OCI-LY1 (cell line): ENCODE data around the gene UBE2R2.

Experiments used
- H2AFZ ChIP-seq: fragments of 200-600 bp; sonication (generic), shearing (Covaris generic); 2 replicates; pipeline ENCODE4 v1.6.0; 2014; ENCODE audit warnings: antibody characterized with exemption, mild to moderate bottlenecking, low read length
- H3F3A ChIP-seq: fragments of 200-600 bp; sonication (generic), shearing (Covaris generic); 2 replicates; pipeline ENCODE4 v1.6.0; 2014; ENCODE audit warnings: mild to moderate bottlenecking, antibody characterized with exemption, low read length, moderate library complexity; ENCODE audit not compliant: insufficient read depth
- H3K27ac ChIP-seq: fragments of 200-600 bp; sonication (generic); 2 replicates; pipeline ENCODE4 v1.5.1; 2014; ENCODE audit warnings: low read length, mixed run types, mild to moderate bottlenecking, low read depth; ENCODE audit not compliant: poor library complexity, severe bottlenecking
- H3K27me3 ChIP-seq: fragments of 200-600 bp; sonication (generic); 2 replicates; pipeline ENCODE4 v1.6.0; 2014; ENCODE audit warnings: antibody characterized with exemption, mild to moderate bottlenecking, low read length, moderate library complexity; ENCODE audit not compliant: insufficient read depth
- H3K36me3 ChIP-seq: fragments of 200-600 bp; sonication (generic); 2 replicates; pipeline ENCODE4 v1.6.1; 2014; ENCODE audit warnings: mild to moderate bottlenecking, antibody characterized with exemption, low read length, moderate library complexity, mixed read lengths; ENCODE audit not compliant: insufficient read depth
- H3K4me1 ChIP-seq: fragments of 200-600 bp; sonication (generic); 2 replicates; pipeline ENCODE4 v1.5.1; 2014; ENCODE audit warnings: mild to moderate bottlenecking, low read length, moderate library complexity; ENCODE audit not compliant: insufficient read depth, severe bottlenecking
- H3K4me2 ChIP-seq: fragments of 200-600 bp; sonication (generic), shearing (Covaris generic); 2 replicates; pipeline ENCODE4 v1.6.1; 2014; ENCODE audit warnings: low read length
- H3K4me3 ChIP-seq: fragments of 200-600 bp; sonication (generic); 2 replicates; pipeline ENCODE4 v1.5.1; 2014; ENCODE audit warnings: low read length, low read depth, mild to moderate bottlenecking, mixed read lengths; ENCODE audit not compliant: poor library complexity, severe bottlenecking
- H3K79me2 ChIP-seq: fragments of 200-600 bp; shearing (Covaris generic); 2 replicates; pipeline ENCODE4 v1.6.1; 2016; ENCODE audit warnings: mixed run types, low read length, mixed read lengths; ENCODE audit not compliant: insufficient read depth
- H3K9ac ChIP-seq: fragments of 200-600 bp; sonication (generic), shearing (Covaris generic); 2 replicates; pipeline ENCODE4 v1.6.1; 2014; ENCODE audit warnings: mild to moderate bottlenecking, low read length, mixed read lengths
- H3K9me2 ChIP-seq: fragments of 200-600 bp; sonication (generic), shearing (Covaris generic); 2 replicates; pipeline ENCODE4 v1.6.1; 2014; ENCODE audit warnings: low read depth, mild to moderate bottlenecking, low read length, mixed read lengths
- H3K9me3 ChIP-seq: fragments of 200-600 bp; shearing (Covaris generic); 2 replicates; pipeline ENCODE4 v1.6.1; 2014; ENCODE audit warnings: low read length, mixed read lengths
- H4K20me1 ChIP-seq: fragments of 200-600 bp; sonication (generic), shearing (Covaris generic); 2 replicates; pipeline ENCODE4 v1.6.0; 2016; ENCODE audit warnings: mild to moderate bottlenecking, low read length; ENCODE audit not compliant: insufficient read depth
- EZH2 ChIP-seq: fragments of 200-600 bp; sonication (generic), shearing (Covaris generic); IDR thresholded peaks from 2 replicates; pipeline ENCODE4 v1.8.0; 2017; ENCODE audit warnings: borderline replicate concordance, mixed run types, mild to moderate bottlenecking, antibody characterized with exemption, low read length, moderate library complexity, mixed read lengths
- TF ChIP-seq, protein P1 (sequence below): fragments of 200-600 bp; sonication (generic), shearing (Covaris generic); IDR thresholded peaks from 2 replicates; pipeline ENCODE4 v1.5.1; 2017; ENCODE audit warnings: mild to moderate bottlenecking, antibody characterized with exemption, low read length, moderate library complexity, mixed read lengths

UBE2R2 gene

GRCh38 chr9:33809506-33809905, 7.5 kb upstream of the UBE2R2 start:
- no peak overlapping the region for H3K9ac ChIP-seq
- H3K9me3 ChIP-seq, result no peaks in the 10 kb centered on the region
- no peak overlapping the region for H2AFZ ChIP-seq

DNA sequence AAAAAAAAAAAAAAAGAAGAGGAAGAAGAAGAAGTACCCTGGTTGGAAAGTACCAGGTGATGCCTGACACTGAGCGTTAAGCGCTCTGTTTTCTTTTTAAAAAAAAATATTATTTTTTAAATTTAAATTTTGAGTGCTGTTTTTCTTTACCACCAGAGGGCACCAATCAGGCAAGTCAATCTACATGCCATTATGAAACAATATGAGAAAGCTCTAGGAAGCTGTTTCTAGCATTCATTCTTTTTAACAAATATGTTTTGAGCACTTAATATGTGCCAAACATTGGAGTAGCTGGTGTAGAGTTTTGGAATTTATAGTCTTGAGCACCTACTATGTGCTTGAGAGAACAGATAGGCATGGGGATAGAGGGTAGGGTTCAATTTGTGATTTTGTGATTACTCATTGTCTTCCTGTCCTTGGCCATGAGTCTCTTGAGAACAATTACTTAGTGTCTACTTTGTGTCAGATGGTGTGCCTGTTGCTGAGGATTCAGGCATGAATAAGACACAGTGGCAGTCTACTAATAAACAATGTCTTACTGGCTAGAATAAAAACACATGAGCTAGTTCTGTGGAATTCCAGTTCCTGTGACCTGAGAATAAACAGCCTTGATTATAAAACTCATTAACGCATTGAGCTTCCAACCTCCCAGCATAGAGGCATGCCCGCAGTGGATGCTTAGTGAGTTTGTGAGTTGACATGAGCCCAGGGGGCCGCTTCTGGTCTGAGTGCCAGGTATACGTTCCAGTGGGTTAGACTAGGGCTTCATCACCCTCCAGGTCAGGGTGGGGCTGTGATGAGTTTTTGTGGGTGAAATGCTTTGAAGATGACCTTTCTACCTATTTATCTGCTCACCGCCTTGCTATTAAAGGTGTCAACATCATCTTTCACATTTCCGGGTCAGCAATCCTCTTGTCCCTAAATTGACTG, 3.0 kb upstream of the UBE2R2 start:
- H3K36me3 ChIP-seq, result no peaks in the 10 kb centered on the region
- TF ChIP-seq, protein P1, sequence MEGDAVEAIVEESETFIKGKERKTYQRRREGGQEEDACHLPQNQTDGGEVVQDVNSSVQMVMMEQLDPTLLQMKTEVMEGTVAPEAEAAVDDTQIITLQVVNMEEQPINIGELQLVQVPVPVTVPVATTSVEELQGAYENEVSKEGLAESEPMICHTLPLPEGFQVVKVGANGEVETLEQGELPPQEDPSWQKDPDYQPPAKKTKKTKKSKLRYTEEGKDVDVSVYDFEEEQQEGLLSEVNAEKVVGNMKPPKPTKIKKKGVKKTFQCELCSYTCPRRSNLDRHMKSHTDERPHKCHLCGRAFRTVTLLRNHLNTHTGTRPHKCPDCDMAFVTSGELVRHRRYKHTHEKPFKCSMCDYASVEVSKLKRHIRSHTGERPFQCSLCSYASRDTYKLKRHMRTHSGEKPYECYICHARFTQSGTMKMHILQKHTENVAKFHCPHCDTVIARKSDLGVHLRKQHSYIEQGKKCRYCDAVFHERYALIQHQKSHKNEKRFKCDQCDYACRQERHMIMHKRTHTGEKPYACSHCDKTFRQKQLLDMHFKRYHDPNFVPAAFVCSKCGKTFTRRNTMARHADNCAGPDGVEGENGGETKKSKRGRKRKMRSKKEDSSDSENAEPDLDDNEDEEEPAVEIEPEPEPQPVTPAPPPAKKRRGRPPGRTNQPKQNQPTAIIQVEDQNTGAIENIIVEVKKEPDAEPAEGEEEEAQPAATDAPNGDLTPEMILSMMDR, result peak; percentile 40
- no peak for TF ChIP-seq EZH2
- H4K20me1 ChIP-seq, result no peaks in the 10 kb centered on the region
- H3K9me2 ChIP-seq, result no peaks in the 10 kb centered on the region
- H3K9ac ChIP-seq, result peak overlapping the region; percentile 24; the same call in 1 of the 2 replicates
- H3K4me3 ChIP-seq, result no peak overlapping the region
- H3K79me2 ChIP-seq, result peaks cover 9% of the 10 kb centered on the region
- H3K27ac ChIP-seq, result peak overlapping the region; percentile 92
- no peaks in the 10 kb centered on the region for H3K27me3 ChIP-seq
- H3F3A ChIP-seq, result peaks cover 8% of the 10 kb centered on the region; the same call in 1 of the 2 replicates
- no peaks in the 10 kb centered on the region for H3K9me3 ChIP-seq
- peaks cover 37% of the 10 kb centered on the region for H3K4me1 ChIP-seq
- H2AFZ ChIP-seq, result peak overlapping the region; percentile 73; the same call in 1 of the 2 replicates
- H3K4me2 ChIP-seq, result peak overlapping the region; percentile 23; the same call in 1 of the 2 replicates

More at GRCh38 chr9:33809506-33809905, 7.5 kb upstream of the UBE2R2 start:
- Histone ChIP-seq H3K27me3 (no peaks in the 10 kb centered on the region), H3K4me2 (no peak overlapping the region), H3K79me2 (no peaks in the 10 kb centered on the region), H3K4me3 (no peak overlapping the region), H3K27ac (no peak overlapping the region), H3F3A (0 out of 2 replicates have a peak, but pooled peaks cover 2% of the 10 kb centered on the region), H3K36me3 (no peaks in the 10 kb centered on the region), H4K20me1 (no peaks in the 10 kb centered on the region), H3K4me1 (peaks cover 24% of the 10 kb centered on the region), H3K9me2 (no peaks in the 10 kb centered on the region)
- TF ChIP-seq EZH2, result no peak
- TF ChIP-seq, protein P1, result no peak

DNA sequence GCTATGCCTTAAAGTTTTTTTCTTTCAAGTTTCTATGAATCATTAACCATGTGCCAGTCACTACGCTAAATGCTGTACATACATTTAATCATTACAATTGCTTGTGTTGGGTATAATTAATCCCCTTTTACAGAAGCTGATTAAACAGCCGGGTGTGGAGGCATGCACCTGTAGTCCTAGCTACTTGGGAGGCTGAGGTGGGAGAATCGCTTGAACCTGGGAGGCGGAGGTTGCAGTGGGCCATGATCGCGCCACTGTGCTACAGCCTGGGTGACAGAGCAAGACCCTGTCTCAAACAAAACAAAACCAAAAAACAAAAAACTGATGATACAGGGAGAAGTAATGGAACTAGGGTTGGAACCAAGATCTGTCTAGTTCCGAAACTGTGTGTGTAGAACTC, 1.2 kb upstream of the UBE2R2 start:
- Histone ChIP-seq H3K36me3 (peaks cover 8% of the 10 kb centered on the region; the same call in 1 of the 2 replicates), H3F3A (peaks cover 8% of the 10 kb centered on the region; the same call in 1 of the 2 replicates), H4K20me1 (no peaks in the 10 kb centered on the region), H2AFZ (no peak overlapping the region), H3K4me2 (peak overlapping the region; percentile 69), H3K9ac (peak overlapping the region; percentile 83), H3K79me2 (peaks cover 27% of the 10 kb centered on the region), H3K9me2 (no peaks in the 10 kb centered on the region), H3K27me3 (no peaks in the 10 kb centered on the region), H3K27ac (peak overlapping the region; percentile 92), H3K4me3 (peak overlapping the region; percentile 91), H3K9me3 (no peaks in the 10 kb centered on the region), H3K4me1 (peaks cover 55% of the 10 kb centered on the region)
- no peak for TF ChIP-seq EZH2
- TF ChIP-seq, protein P1, result no peak
